B cell (primary cell): ENCODE results near the gene LATS1. TPM values are rescaled to one million over a fixed set of nuclear protein-coding genes. Genes with fewer than 3 reads are reported as not detected.

Experiments
- ATAC-seq: fragments of 200-7000 bp; cut with Tn5 transposase; one replicate; pipeline ENCODE4 v1.10.0; 2021; ENCODE audit warnings: low read depth, mild to moderate bottlenecking, moderate number of reproducible peaks, moderate library complexity
- CTCF ChIA-PET: fragments of 350-600 bp; sonication (Branson Sonifier 250); formaldehyde crosslinking; loops from one replicate; lab custom pipeline; 2021; ENCODE audit warnings: antibody characterized with exemption, inconsistent platforms; lab: Charles Lee
- POLR2A ChIA-PET: fragments of 350-600 bp; sonication (Branson Sonifier 250); formaldehyde crosslinking; loops from one replicate; lab custom pipeline; 2021; ENCODE audit warnings: antibody characterized with exemption; lab: Charles Lee
- DNase-seq: peaks from one replicate; pipeline ENCODE4 v3.0.0; 2013
- H2AFZ ChIP-seq: 2 replicates; pipeline ENCODE4 v1.6.1; 2012; ENCODE audit warnings: mild to moderate bottlenecking, low read depth, low read length; ENCODE audit not compliant: insufficient read depth, poor library complexity, severe bottlenecking
- H3K27ac ChIP-seq, 2 donors: 1 replicate in 1 of 2; 2 replicates in 1 of 2; pipeline ENCODE4 v1.5.1; 2012 to 2013; ENCODE audit warnings: low read length in 2 of 2, mild to moderate bottlenecking in 2 of 2, moderate library complexity in 1 of 2
- H3K27me3 ChIP-seq, 4 experiments: fragments of 200-600 bp in 1 of 4; sonication (generic) in 1 of 4; replicated peaks in 1 of 4; 1 replicate in 2 of 4; 2 replicates in 2 of 4; pipeline versions ENCODE4 v1.6.1 to v1.7.0; 2013 to 2016; ENCODE audit warnings: low read length in 3 of 4, mild to moderate bottlenecking in 2 of 4, mixed read lengths in 1 of 4, moderate library complexity in 1 of 4; ENCODE audit not compliant: insufficient read depth in 4 of 4, control insufficient read depth in 3 of 4; ENCODE audit errors: control extremely low read depth in 1 of 4
- H3K36me3 ChIP-seq, 2 experiments: replicated peaks in 1 of 2; 1 replicate in 1 of 2; 2 replicates in 1 of 2; pipeline versions ENCODE4 v1.6.1 to v1.7.1; 2013; ENCODE audit warnings: low read length in 1 of 2; ENCODE audit not compliant: insufficient read depth in 2 of 2, control insufficient read depth in 1 of 2; ENCODE audit errors: control extremely low read depth in 1 of 2, extremely low read depth in 1 of 2
- H3K4me1 ChIP-seq, 2 donors: fragments of 200-600 bp in 1 of 2; sonication (generic) in 1 of 2; 1 replicate in 1 of 2; 2 replicates in 1 of 2; pipeline versions ENCODE4 v1.5.1 to v1.6.1; 2013 to 2017; ENCODE audit warnings: low read length in 2 of 2; ENCODE audit not compliant: control insufficient read depth in 2 of 2, insufficient read depth in 2 of 2
- H3K4me2 ChIP-seq: replicated peaks from 2 replicates; pipeline ENCODE3; 2012; ENCODE audit warnings: mild to moderate bottlenecking, low read depth, low read length; ENCODE audit not compliant: poor library complexity, severe bottlenecking
- H3K4me3 ChIP-seq, 5 experiments: fragments of 200-600 bp in 1 of 5; sonication (generic) in 1 of 5; 1 replicate in 3 of 5; 2 replicates in 2 of 5; pipeline versions ENCODE4 v1.5.1 to v1.7.0; 2011 to 2016; ENCODE audit warnings: low read length in 4 of 5, mild to moderate bottlenecking in 4 of 5, low read depth in 2 of 5, control low read depth in 1 of 5, moderate library complexity in 1 of 5; ENCODE audit not compliant: insufficient read depth in 1 of 5; ENCODE audit errors: control extremely low read depth in 1 of 5, extremely low read depth in 1 of 5
- H3K79me2 ChIP-seq: fragments of 200-600 bp; sonication (generic); one replicate; pipeline ENCODE4 v1.6.0; 2016; ENCODE audit warnings: low read length; ENCODE audit not compliant: control insufficient read depth, insufficient read depth
- H3K9ac ChIP-seq: fragments of 200-600 bp; sonication (generic); 2 replicates; pipeline ENCODE4 v1.6.1; 2017; ENCODE audit warnings: mild to moderate bottlenecking, low read length, moderate library complexity
- H3K9me3 ChIP-seq, 3 donors: one replicate each; pipeline versions ENCODE4 v1.6.1 to v1.7.1; 2013; ENCODE audit warnings: low read length in 2 of 3; ENCODE audit not compliant: control insufficient read depth in 2 of 3, insufficient read depth in 1 of 3; ENCODE audit errors: control extremely low read depth in 1 of 3
- H4K20me1 ChIP-seq: 2 replicates; pipeline ENCODE4 v1.6.0; 2012; ENCODE audit warnings: mild to moderate bottlenecking, low read length; ENCODE audit not compliant: insufficient read depth, control insufficient read depth, poor library complexity, severe bottlenecking
- H3K27ac Mint-ChIP-seq: one replicate; pipeline ENCODE4 v1.8.0; 2021; ENCODE audit warnings: mixed read lengths
- H3K27me3 Mint-ChIP-seq: one replicate; pipeline ENCODE4 v1.8.0; 2021; ENCODE audit warnings: mixed read lengths
- H3K4me1 Mint-ChIP-seq: one replicate; pipeline ENCODE4 v1.8.0; 2021; ENCODE audit warnings: mixed read lengths
- H3K4me3 Mint-ChIP-seq: one replicate; pipeline ENCODE4 v1.8.0; 2021; ENCODE audit warnings: mixed read lengths
- H3K9me3 Mint-ChIP-seq: one replicate; pipeline ENCODE4 v1.8.0; 2022; ENCODE audit warnings: mixed read lengths; ENCODE audit not compliant: insufficient read depth
- CTCF ChIP-seq: fragments of 200-600 bp; IDR thresholded peaks from one replicate; pipeline ENCODE4 v1.8.0; 2022; ENCODE audit warnings: antibody characterized with exemption, mild to moderate bottlenecking
- EZH2 ChIP-seq: IDR thresholded peaks from 2 replicates; pipeline ENCODE4 v1.6.1; 2012; ENCODE audit warnings: borderline replicate concordance, low read depth, mild to moderate bottlenecking, moderate library complexity, low read length; ENCODE audit not compliant: insufficient read depth, poor library complexity, severe bottlenecking
- WGBS: methylation state at CpG from one replicate; pipeline ENCODE4 v1.1.5; 2013; ENCODE audit warnings: missing lambda C conversion rate; ENCODE audit not compliant: insufficient coverage; 5-methylcytosine and 5-hydroxymethylcytosine counted together
- intact Hi-C: fragments of 100-400 bp; cut with micrococcal nuclease; formaldehyde crosslinking; loops from one replicate; pipeline ENCODE4 v1.10.0; 2022
- polyA plus RNA-seq: library from polyadenylated mRNA; depleted of rRNA; stranded (reverse); fragments of >200 nt; gene quantifications from 2 replicates; pipeline ENCODE4 v1.2.3, GENCODE V29; 2012
- total RNA-seq, 2 donors: library from RNA; stranded (reverse); fragments of 120-200 nt in 1 of 2; gene quantifications; 1 replicate in 1 of 2; 2 replicates in 1 of 2; pipeline versions ENCODE4 v1.2.3 to v1.2.4, GENCODE V29; 2013 to 2022

LATS1 gene
- total and polyA plus RNA-seq, 2 donors (not counting 1 experiment from before 2014, with no cell fraction given) = 11.6 to 48.0 TPM

GRCh38 chr6:149761438-149761837, 43.5 kb upstream of the LATS1 start:
- Histone ChIP-seq H3K4me3 (no peak overlapping the region), H3K79me2 (peaks cover 50% of the 10 kb centered on the region), H2AFZ (no peak overlapping the region), H3K4me2 (peak overlapping the region; percentile 25), H3K9ac (no peak overlapping the region), H3K4me1 (peaks cover 7 to 10% of the 10 kb centered on the region in 2 donors), H3K27me3 (no peaks in the 10 kb centered on the region), H4K20me1 (peaks cover 6% of the 10 kb centered on the region), H3K36me3 (peaks cover 4 to 11% of the 10 kb centered on the region in 2 experiments), H3K9me3 (peaks cover 0 to 6% (median 5%) of the 10 kb centered on the region in 3 donors), H3K27ac (peak overlapping the region in 1 of 2 donors; percentile 29)
- intact Hi-C loops = no loop called here
- DNase-seq = peak; percentile 55
- TF ChIP-seq CTCF (no peak), EZH2 (no peak)
- WGBS = no CpG with 5 or more reads among the region's 1 CpG
- Mint-ChIP-seq H3K4me1 (peaks cover 22% of the 10 kb centered on the region), H3K27me3 (no peaks in the 10 kb centered on the region), H3K9me3 (peaks cover 3% of the 10 kb centered on the region), H3K4me3 (no peak overlapping the region), H3K27ac (peak overlapping the region; percentile 42)
- peak; percentile 92 for ATAC-seq
- ChIA-PET CTCF (no interaction called here), POLR2A (no interaction called here)

- Histone ChIP-seq H3K36me3 (peaks cover 4 to 5% of the 10 kb centered on the region in 2 experiments), H3K4me2 (no peak overlapping the region), H3K4me3 (no peak overlapping the region), H2AFZ (no peak overlapping the region), H3K27ac (no peak overlapping the region), H3K9ac (no peak overlapping the region), H3K4me1 (peaks cover 8 to 9% of the 10 kb centered on the region in 2 donors), H4K20me1 (peaks cover 33% of the 10 kb centered on the region), H3K79me2 (peaks cover 84% of the 10 kb centered on the region), H3K27me3 (no peaks in the 10 kb centered on the region), H3K9me3 (no peaks in the 10 kb centered on the region)
- no CpG with 5 or more reads among the region's 7 CpGs for whole genome bisulfite sequencing
- H3K4me3 Mint-ChIP-seq = no peak overlapping the region
- DNase-seq (no peak), ATAC-seq (no peak)
- no peak overlapping the region for H3K27ac Mint-ChIP-seq
- no peaks in the 10 kb centered on the region for H3K27me3 Mint-ChIP-seq
- intact Hi-C loops = no loop called here
- CTCF ChIA-PET = no interaction called here
- H3K9me3 Mint-ChIP-seq = no peaks in the 10 kb centered on the region
- TF ChIP-seq EZH2 = no peak
- no peak for TF ChIP-seq CTCF
- POLR2A ChIA-PET = no interaction called here
- H3K4me1 Mint-ChIP-seq = peaks cover 24% of the 10 kb centered on the region
Observed at GRCh38 chr6:149756261-149756636, 38.3 kb upstream of the LATS1 start.
